B cell (primary cell): ENCODE data around the gene AFG1L. TPM values are rescaled to one million over a fixed set of nuclear protein-coding genes. Genes with fewer than 3 reads are reported as not detected.

Experiments
- ATAC-seq: fragments of 200-7000 bp; cut with Tn5 transposase; one replicate; pipeline ENCODE4 v1.10.0; 2021; ENCODE audit warnings: low read depth, mild to moderate bottlenecking, moderate number of reproducible peaks, moderate library complexity
- CTCF ChIA-PET: fragments of 350-600 bp; sonication (Branson Sonifier 250); formaldehyde crosslinking; loops from one replicate; lab custom pipeline; 2021; ENCODE audit warnings: antibody characterized with exemption, inconsistent platforms; lab: Charles Lee
- POLR2A ChIA-PET: fragments of 350-600 bp; sonication (Branson Sonifier 250); formaldehyde crosslinking; loops from one replicate; lab custom pipeline; 2021; ENCODE audit warnings: antibody characterized with exemption; lab: Charles Lee
- DNase-seq: peaks from one replicate; pipeline ENCODE4 v3.0.0; 2013
- H2AFZ ChIP-seq: 2 replicates; pipeline ENCODE4 v1.6.1; 2012; ENCODE audit warnings: mild to moderate bottlenecking, low read depth, low read length; ENCODE audit not compliant: insufficient read depth, poor library complexity, severe bottlenecking
- H3K27ac ChIP-seq, 2 donors: 1 replicate in 1 of 2; 2 replicates in 1 of 2; pipeline ENCODE4 v1.5.1; 2012 to 2013; ENCODE audit warnings: low read length in 2 of 2, mild to moderate bottlenecking in 2 of 2, moderate library complexity in 1 of 2
- H3K27me3 ChIP-seq, 4 experiments: fragments of 200-600 bp in 1 of 4; sonication (generic) in 1 of 4; replicated peaks in 1 of 4; 1 replicate in 2 of 4; 2 replicates in 2 of 4; pipeline versions ENCODE4 v1.6.1 to v1.7.0; 2013 to 2016; ENCODE audit warnings: low read length in 3 of 4, mild to moderate bottlenecking in 2 of 4, mixed read lengths in 1 of 4, moderate library complexity in 1 of 4; ENCODE audit not compliant: insufficient read depth in 4 of 4, control insufficient read depth in 3 of 4; ENCODE audit errors: control extremely low read depth in 1 of 4
- H3K36me3 ChIP-seq, 2 experiments: replicated peaks in 1 of 2; 1 replicate in 1 of 2; 2 replicates in 1 of 2; pipeline versions ENCODE4 v1.6.1 to v1.7.1; 2013; ENCODE audit warnings: low read length in 1 of 2; ENCODE audit not compliant: insufficient read depth in 2 of 2, control insufficient read depth in 1 of 2; ENCODE audit errors: control extremely low read depth in 1 of 2, extremely low read depth in 1 of 2
- H3K4me1 ChIP-seq, 2 donors: fragments of 200-600 bp in 1 of 2; sonication (generic) in 1 of 2; 1 replicate in 1 of 2; 2 replicates in 1 of 2; pipeline versions ENCODE4 v1.5.1 to v1.6.1; 2013 to 2017; ENCODE audit warnings: low read length in 2 of 2; ENCODE audit not compliant: control insufficient read depth in 2 of 2, insufficient read depth in 2 of 2
- H3K4me2 ChIP-seq: replicated peaks from 2 replicates; pipeline ENCODE3; 2012; ENCODE audit warnings: mild to moderate bottlenecking, low read depth, low read length; ENCODE audit not compliant: poor library complexity, severe bottlenecking
- H3K4me3 ChIP-seq, 5 experiments: fragments of 200-600 bp in 1 of 5; sonication (generic) in 1 of 5; 1 replicate in 3 of 5; 2 replicates in 2 of 5; pipeline versions ENCODE4 v1.5.1 to v1.7.0; 2011 to 2016; ENCODE audit warnings: low read length in 4 of 5, mild to moderate bottlenecking in 4 of 5, low read depth in 2 of 5, control low read depth in 1 of 5, moderate library complexity in 1 of 5; ENCODE audit not compliant: insufficient read depth in 1 of 5; ENCODE audit errors: control extremely low read depth in 1 of 5, extremely low read depth in 1 of 5
- H3K79me2 ChIP-seq: fragments of 200-600 bp; sonication (generic); one replicate; pipeline ENCODE4 v1.6.0; 2016; ENCODE audit warnings: low read length; ENCODE audit not compliant: control insufficient read depth, insufficient read depth
- H3K9ac ChIP-seq: fragments of 200-600 bp; sonication (generic); 2 replicates; pipeline ENCODE4 v1.6.1; 2017; ENCODE audit warnings: mild to moderate bottlenecking, low read length, moderate library complexity
- H3K9me3 ChIP-seq, 3 donors: one replicate each; pipeline versions ENCODE4 v1.6.1 to v1.7.1; 2013; ENCODE audit warnings: low read length in 2 of 3; ENCODE audit not compliant: control insufficient read depth in 2 of 3, insufficient read depth in 1 of 3; ENCODE audit errors: control extremely low read depth in 1 of 3
- H4K20me1 ChIP-seq: 2 replicates; pipeline ENCODE4 v1.6.0; 2012; ENCODE audit warnings: mild to moderate bottlenecking, low read length; ENCODE audit not compliant: insufficient read depth, control insufficient read depth, poor library complexity, severe bottlenecking
- H3K27ac Mint-ChIP-seq: one replicate; pipeline ENCODE4 v1.8.0; 2021; ENCODE audit warnings: mixed read lengths
- H3K27me3 Mint-ChIP-seq: one replicate; pipeline ENCODE4 v1.8.0; 2021; ENCODE audit warnings: mixed read lengths
- H3K4me1 Mint-ChIP-seq: one replicate; pipeline ENCODE4 v1.8.0; 2021; ENCODE audit warnings: mixed read lengths
- H3K4me3 Mint-ChIP-seq: one replicate; pipeline ENCODE4 v1.8.0; 2021; ENCODE audit warnings: mixed read lengths
- H3K9me3 Mint-ChIP-seq: one replicate; pipeline ENCODE4 v1.8.0; 2022; ENCODE audit warnings: mixed read lengths; ENCODE audit not compliant: insufficient read depth
- CTCF ChIP-seq: fragments of 200-600 bp; IDR thresholded peaks from one replicate; pipeline ENCODE4 v1.8.0; 2022; ENCODE audit warnings: antibody characterized with exemption, mild to moderate bottlenecking
- EZH2 ChIP-seq: IDR thresholded peaks from 2 replicates; pipeline ENCODE4 v1.6.1; 2012; ENCODE audit warnings: borderline replicate concordance, low read depth, mild to moderate bottlenecking, moderate library complexity, low read length; ENCODE audit not compliant: insufficient read depth, poor library complexity, severe bottlenecking
- WGBS: methylation state at CpG from one replicate; pipeline ENCODE4 v1.1.5; 2013; ENCODE audit warnings: missing lambda C conversion rate; ENCODE audit not compliant: insufficient coverage; 5-methylcytosine and 5-hydroxymethylcytosine counted together
- intact Hi-C: fragments of 100-400 bp; cut with micrococcal nuclease; formaldehyde crosslinking; loops from one replicate; pipeline ENCODE4 v1.10.0; 2022
- polyA plus RNA-seq: library from polyadenylated mRNA; depleted of rRNA; stranded (reverse); fragments of >200 nt; gene quantifications from 2 replicates; pipeline ENCODE4 v1.2.3, GENCODE V29; 2012
- total RNA-seq, 2 donors: library from RNA; stranded (reverse); fragments of 120-200 nt in 1 of 2; gene quantifications; 1 replicate in 1 of 2; 2 replicates in 1 of 2; pipeline versions ENCODE4 v1.2.3 to v1.2.4, GENCODE V29; 2013 to 2022

Gene AFG1L
- total and polyA plus RNA-seq, 2 donors (not counting 1 experiment from before 2014, with no cell fraction given): 1.8 to 14.2 TPM

GRCh38 chr6:108336971-108337370, 42.1 kb downstream of the AFG1L start:
- intact Hi-C loops: no loop called here
- Mint-ChIP-seq H3K27me3 (no peaks in the 10 kb centered on the region), H3K9me3 (no peaks in the 10 kb centered on the region), H3K27ac (no peak overlapping the region), H3K4me1 (peaks cover 15% of the 10 kb centered on the region), H3K4me3 (no peak overlapping the region)
- Histone ChIP-seq H3K9ac (no peak overlapping the region), H3K79me2 (no peaks in the 10 kb centered on the region), H3K27ac (no peak overlapping the region), H3K4me1 (peaks cover 8 to 13% of the 10 kb centered on the region in 2 donors), H3K4me3 (no peak overlapping the region), H3K36me3 (no peaks in the 10 kb centered on the region), H2AFZ (no peak overlapping the region), H3K27me3 (no peaks in the 10 kb centered on the region), H4K20me1 (no peaks in the 10 kb centered on the region), H3K9me3 (no peaks in the 10 kb centered on the region), H3K4me2 (no peak overlapping the region)
- TF ChIP-seq EZH2: no peak
- no peak for TF ChIP-seq CTCF
- ATAC-seq: no peak
- DNase-seq: no peak
- ChIA-PET CTCF (no interaction called here), POLR2A (no interaction called here)
- WGBS: 100% methylated on average over 1 of the region's 3 CpGs

GRCh38 chr6:108337721-108338120, 42.9 kb downstream of the AFG1L start:
- H3K9me3 ChIP-seq: no peaks in the 10 kb centered on the region
- WGBS: 100% methylated on average over 1 of the region's 3 CpGs
- H4K20me1 ChIP-seq: no peaks in the 10 kb centered on the region
- H3K4me1 ChIP-seq: peaks cover 13 to 18% of the 10 kb centered on the region in 2 donors
- no peak overlapping the region for H3K4me2 ChIP-seq
- Mint-ChIP-seq H3K9me3 (no peaks in the 10 kb centered on the region), H3K27me3 (no peaks in the 10 kb centered on the region), H3K4me1 (peaks cover 19% of the 10 kb centered on the region), H3K27ac (no peak overlapping the region), H3K4me3 (no peak overlapping the region)
- DNase-seq (no peak), ATAC-seq (no peak)
- no peaks in the 10 kb centered on the region for H3K36me3 ChIP-seq
- no peaks in the 10 kb centered on the region for H3K79me2 ChIP-seq
- no peak overlapping the region for H3K4me3 ChIP-seq
- H3K9ac ChIP-seq: no peak overlapping the region
- TF ChIP-seq CTCF: no peak
- TF ChIP-seq EZH2: no peak
- no peak overlapping the region for H2AFZ ChIP-seq
- H3K27ac ChIP-seq: no peak overlapping the region
- no peaks in the 10 kb centered on the region for H3K27me3 ChIP-seq
- intact Hi-C loops: no loop called here
- POLR2A ChIA-PET: no interaction called here
- CTCF ChIA-PET: no interaction called here
